NT2/D1 (cell line): ENCODE results near the gene RSU1.

ENCODE experiments used
- YY1 ChIP-seq: IDR thresholded peaks from 2 replicates; pipeline ENCODE4 v1.6.1; 2011; ENCODE audit not compliant: insufficient read length, insufficient read depth
- ZNF274 ChIP-seq: IDR thresholded peaks from 2 replicates; pipeline ENCODE4 v1.6.1; 2011; ENCODE audit warnings: mild to moderate bottlenecking, low read depth, low read length

- no peak for TF ChIP-seq ZNF274
- TF ChIP-seq YY1: no peak
Measured at GRCh38 chr10:16828114-16828568, 10.9 kb upstream of the RSU1 start.
